Gastroesophageal sphincter (tissue), 4 donors: ENCODE results near the gene WDR45B. TPM values are rescaled to one million over a fixed set of nuclear protein-coding genes. Genes with fewer than 3 reads are reported as not detected.

Experiments
- ATAC-seq: fragments of 150-250 bp; one replicate; pipeline ENCODE4 v1.9.1; 2016; ENCODE audit warnings: mild to moderate bottlenecking, moderate library complexity
- H3K27ac ChIP-seq, 4 donors: fragments of 200-600 bp; sonication (generic) in 3 of 4; 1 replicate in 3 of 4; 2 replicates in 1 of 4; pipeline ENCODE4 v1.5.1; 2016 to 2019
- H3K27me3 ChIP-seq: fragments of 200-600 bp; sonication (generic); one replicate; pipeline ENCODE4 v1.5.1; 2019
- H3K36me3 ChIP-seq, 2 donors: fragments of 200-600 bp; sonication (generic); one replicate each; pipeline ENCODE4 v1.5.1; 2019; ENCODE audit warnings: control low read depth in 1 of 2
- H3K4me1 ChIP-seq, 3 donors: fragments of 200-600 bp; sonication (generic); 1 replicate in 2 of 3; 2 replicates in 1 of 3; pipeline ENCODE4 v1.5.1; 2016 to 2019; ENCODE audit warnings: control low read depth in 2 of 3
- H3K4me3 ChIP-seq, 2 donors: fragments of 200-600 bp; sonication (generic); one replicate each; pipeline ENCODE4 v1.5.1; 2019; ENCODE audit warnings: mild to moderate bottlenecking in 1 of 2, moderate library complexity in 1 of 2
- H3K9me3 ChIP-seq, 3 donors: fragments of 200-600 bp; sonication (generic); one replicate each; pipeline ENCODE4 v1.5.1; 2017 to 2019; ENCODE audit warnings: control low read depth in 2 of 3
- EP300 ChIP-seq: sonication (generic); formaldehyde crosslinking; IDR thresholded peaks from one replicate; pipeline ENCODE4 v1.6.1; 2017; ENCODE audit warnings: antibody characterized with exemption, mild to moderate bottlenecking
- POLR2A ChIP-seq, 2 donors: fragments of 450-650 bp; IDR thresholded peaks; one replicate each; pipeline ENCODE4 v1.6.1; 2017; ENCODE audit warnings: antibody characterized with exemption in 2 of 2, mild to moderate bottlenecking in 2 of 2, moderate library complexity in 1 of 2
- POLR2AphosphoS5 ChIP-seq: sonication (generic); formaldehyde crosslinking; IDR thresholded peaks from one replicate; pipeline ENCODE4 v1.6.1; 2017; ENCODE audit warnings: antibody characterized with exemption
- WGBS, 2 donors: methylation state at CpG; one replicate each; pipeline ENCODE4 v1.1.5; 2018; ENCODE audit warnings: low coverage in 1 of 2; 5-methylcytosine and 5-hydroxymethylcytosine counted together
- total RNA-seq, 4 donors: library from RNA; depleted of rRNA; stranded (reverse); fragments of >200 nt; gene quantifications; one replicate each; pipeline ENCODE4 v1.1.0, GENCODE V29; 2016
- TF ChIP-seq, protein P1 (sequence below), 4 experiments: fragments of 200-600 bp in 2 of 4; fragments of 450-650 bp in 2 of 4; sonication (generic) in 1 of 4; IDR thresholded peaks; one replicate each; pipeline ENCODE4 v1.5.1; 2017 to 2019; ENCODE audit warnings: antibody characterized with exemption in 4 of 4, mild to moderate bottlenecking in 2 of 4, moderate library complexity in 2 of 4

WDR45B gene
- total RNA-seq, 4 donors from 2014 or later, result 70.8 to 77.4 (median 76.4) TPM

DNA sequence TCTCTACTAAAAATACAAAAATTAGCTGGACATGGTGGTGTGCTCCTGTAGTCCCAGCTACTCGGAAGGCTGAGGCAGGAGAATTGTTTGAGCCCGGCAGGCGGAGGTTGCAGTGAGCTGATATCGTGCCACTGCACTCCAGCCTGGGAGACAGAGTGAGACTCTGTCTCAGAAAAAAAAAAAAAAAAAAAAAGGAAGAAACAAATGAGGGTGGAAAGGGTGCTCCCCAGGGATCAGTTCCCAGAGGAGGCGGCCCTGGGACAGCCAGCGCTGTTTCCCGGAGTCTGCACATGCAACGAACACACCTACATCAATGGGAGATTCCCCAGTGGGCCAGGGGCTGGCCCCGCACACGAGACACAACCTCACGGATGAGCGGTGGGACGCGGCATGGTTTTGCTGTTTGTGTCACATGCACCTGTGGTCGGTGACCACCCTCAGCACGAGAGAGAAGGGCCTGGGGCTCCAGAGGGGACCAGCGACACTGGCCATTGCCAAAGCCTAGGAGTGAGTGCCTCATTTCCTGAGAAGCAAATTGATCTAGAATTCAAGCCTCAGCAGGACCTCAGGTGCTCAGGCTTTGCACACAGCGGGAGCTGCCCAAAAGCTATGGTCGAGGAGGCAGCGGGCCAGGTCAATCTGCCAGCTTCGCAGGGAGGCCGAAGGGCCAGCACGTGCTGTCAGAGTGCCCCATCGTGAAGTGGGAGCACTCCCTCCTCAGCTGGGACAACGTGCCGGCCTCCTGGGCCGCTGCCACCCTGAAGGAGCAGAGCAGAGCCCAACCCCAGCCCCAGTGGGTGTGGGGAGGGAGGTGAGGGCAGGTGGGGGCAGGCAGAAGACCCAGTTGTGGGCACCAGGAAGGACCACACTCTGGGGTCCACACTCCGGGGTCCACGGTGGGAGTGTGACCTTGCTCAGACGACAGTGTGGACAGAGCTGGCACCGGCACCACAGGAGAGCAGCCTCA lies 13.8 kb upstream of the WDR45B start:
- Histone ChIP-seq H3K9me3 (no peaks in the 10 kb centered on the region), H3K36me3 (peaks cover 0 to 73% of the 10 kb centered on the region in 2 donors), H3K4me3 (no peak overlapping the region), H3K27ac (no peak overlapping the region), H3K4me1 (no peaks in the 10 kb centered on the region), H3K27me3 (no peaks in the 10 kb centered on the region)
- ATAC-seq, result no peak
- WGBS, 2 donors, result 77 to 80% methylated on average over 7 to 8 of the region's 31 CpGs
- TF ChIP-seq EP300 (no peak), POLR2AphosphoS5 (no peak), POLR2A (IDR thresholded peaks at IDR 0.05) (no peak)
- TF ChIP-seq, protein P1, sequence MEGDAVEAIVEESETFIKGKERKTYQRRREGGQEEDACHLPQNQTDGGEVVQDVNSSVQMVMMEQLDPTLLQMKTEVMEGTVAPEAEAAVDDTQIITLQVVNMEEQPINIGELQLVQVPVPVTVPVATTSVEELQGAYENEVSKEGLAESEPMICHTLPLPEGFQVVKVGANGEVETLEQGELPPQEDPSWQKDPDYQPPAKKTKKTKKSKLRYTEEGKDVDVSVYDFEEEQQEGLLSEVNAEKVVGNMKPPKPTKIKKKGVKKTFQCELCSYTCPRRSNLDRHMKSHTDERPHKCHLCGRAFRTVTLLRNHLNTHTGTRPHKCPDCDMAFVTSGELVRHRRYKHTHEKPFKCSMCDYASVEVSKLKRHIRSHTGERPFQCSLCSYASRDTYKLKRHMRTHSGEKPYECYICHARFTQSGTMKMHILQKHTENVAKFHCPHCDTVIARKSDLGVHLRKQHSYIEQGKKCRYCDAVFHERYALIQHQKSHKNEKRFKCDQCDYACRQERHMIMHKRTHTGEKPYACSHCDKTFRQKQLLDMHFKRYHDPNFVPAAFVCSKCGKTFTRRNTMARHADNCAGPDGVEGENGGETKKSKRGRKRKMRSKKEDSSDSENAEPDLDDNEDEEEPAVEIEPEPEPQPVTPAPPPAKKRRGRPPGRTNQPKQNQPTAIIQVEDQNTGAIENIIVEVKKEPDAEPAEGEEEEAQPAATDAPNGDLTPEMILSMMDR (IDR thresholded peaks at IDR 0.05), result no peak

GRCh38 chr17:82659886-82660285 lies 11.6 kb upstream of the WDR45B start:
- TF ChIP-seq POLR2A (IDR thresholded peaks at IDR 0.05), result no peak
- TF ChIP-seq EP300, result no peak
- no peak for TF ChIP-seq POLR2AphosphoS5
- TF ChIP-seq, protein P1 (IDR thresholded peaks at IDR 0.05), result no peak
- Histone ChIP-seq H3K27ac (no peak overlapping the region), H3K36me3 (peaks cover 0 to 94% of the 10 kb centered on the region in 2 donors), H3K4me3 (no peak overlapping the region), H3K27me3 (no peaks in the 10 kb centered on the region), H3K4me1 (no peaks in the 10 kb centered on the region), H3K9me3 (no peaks in the 10 kb centered on the region)
- 78 to 97% methylated on average over 6 to 8 of the region's 15 CpGs for WGBS, 2 donors
- ATAC-seq, result no peak

DNA sequence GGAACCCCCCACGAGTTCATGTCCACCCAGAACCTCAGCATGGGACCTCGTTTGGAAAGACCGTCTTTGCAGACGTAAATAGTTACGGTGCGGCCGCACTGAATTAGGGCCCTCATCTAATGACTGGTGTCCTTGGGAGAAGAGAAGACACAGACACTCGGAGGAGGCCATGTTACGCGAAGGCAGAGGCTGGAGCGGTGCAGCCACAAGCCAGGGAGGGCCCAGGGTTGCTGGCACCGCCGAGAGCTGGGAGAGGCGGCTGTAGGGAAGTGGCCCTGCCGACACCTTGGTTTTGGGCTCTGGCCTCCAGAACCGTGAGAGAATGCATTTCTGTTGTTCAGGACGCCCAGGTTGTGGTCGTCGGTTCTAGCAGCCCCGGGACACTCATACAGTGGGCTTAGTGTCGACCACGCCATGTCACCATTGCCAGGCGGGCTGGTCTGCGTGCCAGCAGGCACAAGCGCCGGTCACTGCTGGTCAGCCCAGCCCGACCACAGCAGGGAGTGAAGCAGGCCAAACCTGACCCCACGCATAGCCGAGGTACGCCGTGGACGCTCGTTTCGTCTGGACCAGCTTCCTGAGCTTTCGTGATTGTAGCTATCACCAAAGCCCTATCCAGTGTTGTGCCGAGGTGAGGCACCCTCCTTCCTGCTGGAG lies 10.7 kb upstream of the WDR45B start:
- Histone ChIP-seq H3K36me3 (peaks cover 0 to 95% of the 10 kb centered on the region in 2 donors), H3K27ac (no peak overlapping the region), H3K4me1 (no peaks in the 10 kb centered on the region), H3K4me3 (no peak overlapping the region), H3K27me3 (no peaks in the 10 kb centered on the region), H3K9me3 (no peaks in the 10 kb centered on the region)
- ATAC-seq, result no peak
- TF ChIP-seq EP300, result no peak
- TF ChIP-seq POLR2AphosphoS5, result no peak
- TF ChIP-seq POLR2A (IDR thresholded peaks at IDR 0.05), result no peak
- TF ChIP-seq, protein P1 (IDR thresholded peaks at IDR 0.05), result no peak
- WGBS, 2 donors, result 92% methylated on average over 10 of the region's 36 CpGs; no CpG with 5 or more reads in 1 of the 2 donors

GRCh38 chr17:82658331-82658730 lies 10.1 kb upstream of the WDR45B start:
- TF ChIP-seq POLR2AphosphoS5 (no peak), POLR2A (IDR thresholded peaks at IDR 0.05) (no peak)
- Histone ChIP-seq H3K4me1 (no peaks in the 10 kb centered on the region), H3K9me3 (no peaks in the 10 kb centered on the region), H3K4me3 (no peak overlapping the region), H3K27ac (no peak overlapping the region), H3K36me3 (peaks cover 0 to 89% of the 10 kb centered on the region in 2 donors), H3K27me3 (no peaks in the 10 kb centered on the region)
- ATAC-seq, result no peak
- WGBS, 2 donors, result no CpG with 5 or more reads among the region's 23 CpGs

- peaks cover 0 to 85% of the 10 kb centered on the region in 2 donors for H3K36me3 ChIP-seq
- WGBS, 2 donors, result 95% methylated on average over 8 of the region's 19 CpGs; no CpG with 5 or more reads in 1 of the 2 donors
- H3K4me3 ChIP-seq, result no peak overlapping the region
- no peaks in the 10 kb centered on the region for H3K9me3 ChIP-seq
- H3K27me3 ChIP-seq, result no peaks in the 10 kb centered on the region
- H3K27ac ChIP-seq, result no peak overlapping the region
- no peak for ATAC-seq
- no peaks in the 10 kb centered on the region for H3K4me1 ChIP-seq
- TF ChIP-seq POLR2AphosphoS5 (no peak), EP300 (no peak), POLR2A (IDR thresholded peaks at IDR 0.05) (no peak)
- TF ChIP-seq, protein P1 (IDR thresholded peaks at IDR 0.05), result no peak
These were observed 9.7 kb upstream of the WDR45B start for GRCh38 chr17:82657926-82658325.
